HEK293 (cell line): ENCODE results near the gene SYNGAP1.

Source experiments
- GLIS1 ChIP-seq: fragments of 450-650 bp; formaldehyde crosslinking; IDR thresholded peaks from 2 replicates; pipeline ENCODE4 v1.5.1; 2016; ENCODE audit warnings: missing biosample characterization, missing genetic modification characterization
- KLF1 ChIP-seq: fragments of 450-650 bp; formaldehyde crosslinking; IDR thresholded peaks from 2 replicates; pipeline ENCODE4 v1.5.1; 2016; ENCODE audit warnings: missing biosample characterization, missing genetic modification characterization
- KLF8 ChIP-seq: fragments of 450-650 bp; formaldehyde crosslinking; IDR thresholded peaks from 2 replicates; pipeline ENCODE4 v1.5.1; 2016; ENCODE audit warnings: missing biosample characterization, missing genetic modification characterization
- PATZ1 ChIP-seq: fragments of 450-650 bp; formaldehyde crosslinking; IDR thresholded peaks from 2 replicates; pipeline ENCODE4 v1.5.1; 2016; ENCODE audit warnings: missing biosample characterization, missing genetic modification characterization
- SCRT2 ChIP-seq: fragments of 450-650 bp; formaldehyde crosslinking; IDR thresholded peaks from 2 replicates; pipeline ENCODE4 v1.5.1; 2016; ENCODE audit warnings: missing biosample characterization, missing genetic modification characterization
- SP7 ChIP-seq: fragments of 450-650 bp; formaldehyde crosslinking; IDR thresholded peaks from 2 replicates; pipeline ENCODE4 v1.5.1; 2016; ENCODE audit warnings: missing biosample characterization, missing genetic modification characterization
- ZBTB17 ChIP-seq: fragments of 450-650 bp; formaldehyde crosslinking; IDR thresholded peaks from 2 replicates; pipeline ENCODE4 v1.5.1; 2016; ENCODE audit warnings: missing biosample characterization, missing genetic modification characterization
- ZBTB8A ChIP-seq: fragments of 450-650 bp; formaldehyde crosslinking; IDR thresholded peaks from 2 replicates; pipeline ENCODE4 v1.5.1; 2016; ENCODE audit warnings: missing biosample characterization, missing genetic modification characterization
- ZFHX2 ChIP-seq: fragments of 450-650 bp; formaldehyde crosslinking; conservative IDR thresholded peaks from 2 replicates; pipeline ENCODE4 v1.5.1; 2016; ENCODE audit warnings: missing biosample characterization, missing genetic modification characterization
- ZFP37 ChIP-seq: fragments of 450-650 bp; formaldehyde crosslinking; IDR thresholded peaks from 2 replicates; pipeline ENCODE4 v1.5.1; 2016; ENCODE audit warnings: missing biosample characterization, missing genetic modification characterization
- ZIC2 ChIP-seq: fragments of 450-650 bp; formaldehyde crosslinking; IDR thresholded peaks from 2 replicates; pipeline ENCODE4 v1.5.1; 2016; ENCODE audit warnings: missing biosample characterization, missing genetic modification characterization
- ZNF10 ChIP-seq: fragments of 450-650 bp; formaldehyde crosslinking; IDR thresholded peaks from 2 replicates; pipeline ENCODE4 v1.5.1; 2017; ENCODE audit warnings: missing biosample characterization, missing genetic modification characterization
- ZNF16 ChIP-seq: fragments of 450-650 bp; formaldehyde crosslinking; IDR thresholded peaks from 2 replicates; pipeline ENCODE4 v1.5.1; 2016; ENCODE audit warnings: low read depth, missing biosample characterization, missing genetic modification characterization
- ZNF324 ChIP-seq: fragments of 450-650 bp; formaldehyde crosslinking; IDR thresholded peaks from 2 replicates; pipeline ENCODE4 v1.5.1; 2016; ENCODE audit warnings: missing biosample characterization, missing genetic modification characterization
- ZNF335 ChIP-seq: fragments of 450-650 bp; formaldehyde crosslinking; conservative IDR thresholded peaks from 2 replicates; pipeline ENCODE4 v1.5.1; 2016; ENCODE audit warnings: missing biosample characterization, missing genetic modification characterization
- ZNF501 ChIP-seq: fragments of 450-650 bp; formaldehyde crosslinking; IDR thresholded peaks from 2 replicates; pipeline ENCODE4 v1.5.1; 2016; ENCODE audit warnings: missing biosample characterization, missing genetic modification characterization
- ZNF600 ChIP-seq: fragments of 450-650 bp; formaldehyde crosslinking; IDR thresholded peaks from 2 replicates; pipeline ENCODE4 v1.5.1; 2016; ENCODE audit warnings: missing biosample characterization, missing genetic modification characterization
- ZNF610 ChIP-seq: fragments of 450-650 bp; formaldehyde crosslinking; IDR thresholded peaks from 2 replicates; pipeline ENCODE4 v1.5.1; 2016; ENCODE audit warnings: missing biosample characterization, missing genetic modification characterization, borderline replicate concordance
- ZNF626 ChIP-seq: fragments of 450-650 bp; sonication (Bioruptor Pico); formaldehyde crosslinking; IDR thresholded peaks from 2 replicates; pipeline ENCODE4 v1.5.1; 2018; ENCODE audit warnings: missing biosample characterization, missing genetic modification characterization, inconsistent platforms
- ZNF629 ChIP-seq: fragments of 450-650 bp; formaldehyde crosslinking; IDR thresholded peaks from 2 replicates; pipeline ENCODE4 v1.5.1; 2017; ENCODE audit warnings: missing biosample characterization, missing genetic modification characterization
- ZXDB ChIP-seq: fragments of 450-650 bp; formaldehyde crosslinking; IDR thresholded peaks from 2 replicates; pipeline ENCODE4 v1.5.1; 2016; ENCODE audit warnings: missing biosample characterization, missing genetic modification characterization
- TF ChIP-seq, protein P1 (sequence below): fragments of 450-650 bp; formaldehyde crosslinking; conservative IDR thresholded peaks from 2 replicates; pipeline ENCODE4 v1.5.1; 2016; ENCODE audit warnings: low read depth, missing biosample characterization, missing genetic modification characterization
- TF ChIP-seq, protein P2 (sequence below): fragments of 450-650 bp; formaldehyde crosslinking; IDR thresholded peaks from 2 replicates; pipeline ENCODE4 v1.5.1; 2016; ENCODE audit warnings: missing biosample characterization, missing genetic modification characterization, low read depth
- TF ChIP-seq, protein P3 (sequence below): fragments of 450-650 bp; formaldehyde crosslinking; IDR thresholded peaks from 2 replicates; pipeline ENCODE4 v1.5.1; 2016; ENCODE audit warnings: missing biosample characterization, missing genetic modification characterization, borderline replicate concordance
- TF ChIP-seq, protein P4 (sequence below): sonication (generic); formaldehyde crosslinking; IDR thresholded peaks from 2 replicates; pipeline ENCODE4 v1.8.1; 2022; ENCODE audit warnings: mild to moderate bottlenecking, moderate library complexity, missing genetic modification reagents
- TF ChIP-seq, protein P5 (sequence below): fragments of 450-650 bp; IDR thresholded peaks from 2 replicates; pipeline ENCODE4 v1.5.1; 2018; ENCODE audit warnings: missing biosample characterization, mild to moderate bottlenecking, missing genetic modification characterization
- TF ChIP-seq, protein P6 (sequence below): fragments of 450-650 bp; formaldehyde crosslinking; IDR thresholded peaks from 2 replicates; pipeline ENCODE4 v1.5.1; 2016; ENCODE audit warnings: missing biosample characterization, missing genetic modification characterization

Gene SYNGAP1

GRCh38 chr6:33410050-33410710, 9.7 kb upstream of the SYNGAP1 start (continued):
- TF ChIP-seq PATZ1 (tag by site-specific recombination) (peak; percentile 93), ZNF16 (tag by site-specific recombination) (no peak), ZNF626 (tag by site-specific recombination) (no peak), ZBTB17 (tag by site-specific recombination) (peak; percentile 86), ZFP37 (tag by site-specific recombination) (no peak), KLF1 (tag by site-specific recombination) (peak; percentile 79), ZNF610 (tag by site-specific recombination) (0 out of 2 replicates have a peak, but pooled peaks have one; percentile 26), ZNF501 (peak; percentile 72; the same call in 1 of the 2 replicates), ZNF10 (tag by site-specific recombination) (peak; percentile 26; the same call in 1 of the 2 replicates), ZNF600 (peak; percentile 6), ZIC2 (0 out of 2 replicates have a peak, but pooled peaks have one; percentile 4), ZNF629 (peak; percentile 76), ZNF335 (tag by site-specific recombination) (peak; percentile 85), ZNF324 (tag by site-specific recombination) (no peak), SCRT2 (tag by site-specific recombination) (peak; percentile 82), ZBTB8A (tag by site-specific recombination) (peak; percentile 91), GLIS1 (tag by site-specific recombination) (peak; percentile 46; the same call in 1 of the 2 replicates), ZFHX2 (peak; percentile 74; the same call in 1 of the 2 replicates), KLF8 (tag by site-specific recombination) (peak; percentile 84; the same call in 1 of the 2 replicates), ZXDB (tag by site-specific recombination) (peak; percentile 63), SP7 (peak; percentile 59; the same call in 1 of the 2 replicates)
- TF ChIP-seq, protein P1, sequence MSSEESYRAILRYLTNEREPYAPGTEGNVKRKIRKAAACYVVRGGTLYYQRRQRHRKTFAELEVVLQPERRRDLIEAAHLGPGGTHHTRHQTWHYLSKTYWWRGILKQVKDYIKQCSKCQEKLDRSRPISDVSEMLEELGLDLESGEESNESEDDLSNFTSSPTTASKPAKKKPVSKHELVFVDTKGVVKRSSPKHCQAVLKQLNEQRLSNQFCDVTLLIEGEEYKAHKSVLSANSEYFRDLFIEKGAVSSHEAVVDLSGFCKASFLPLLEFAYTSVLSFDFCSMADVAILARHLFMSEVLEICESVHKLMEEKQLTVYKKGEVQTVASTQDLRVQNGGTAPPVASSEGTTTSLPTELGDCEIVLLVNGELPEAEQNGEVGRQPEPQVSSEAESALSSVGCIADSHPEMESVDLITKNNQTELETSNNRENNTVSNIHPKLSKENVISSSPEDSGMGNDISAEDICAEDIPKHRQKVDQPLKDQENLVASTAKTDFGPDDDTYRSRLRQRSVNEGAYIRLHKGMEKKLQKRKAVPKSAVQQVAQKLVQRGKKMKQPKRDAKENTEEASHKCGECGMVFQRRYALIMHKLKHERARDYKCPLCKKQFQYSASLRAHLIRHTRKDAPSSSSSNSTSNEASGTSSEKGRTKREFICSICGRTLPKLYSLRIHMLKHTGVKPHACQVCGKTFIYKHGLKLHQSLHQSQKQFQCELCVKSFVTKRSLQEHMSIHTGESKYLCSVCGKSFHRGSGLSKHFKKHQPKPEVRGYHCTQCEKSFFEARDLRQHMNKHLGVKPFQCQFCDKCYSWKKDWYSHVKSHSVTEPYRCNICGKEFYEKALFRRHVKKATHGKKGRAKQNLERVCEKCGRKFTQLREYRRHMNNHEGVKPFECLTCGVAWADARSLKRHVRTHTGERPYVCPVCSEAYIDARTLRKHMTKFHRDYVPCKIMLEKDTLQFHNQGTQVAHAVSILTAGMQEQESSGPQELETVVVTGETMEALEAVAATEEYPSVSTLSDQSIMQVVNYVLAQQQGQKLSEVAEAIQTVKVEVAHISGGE (tag by site-specific recombination), result peak; percentile 82
- TF ChIP-seq, protein P2, sequence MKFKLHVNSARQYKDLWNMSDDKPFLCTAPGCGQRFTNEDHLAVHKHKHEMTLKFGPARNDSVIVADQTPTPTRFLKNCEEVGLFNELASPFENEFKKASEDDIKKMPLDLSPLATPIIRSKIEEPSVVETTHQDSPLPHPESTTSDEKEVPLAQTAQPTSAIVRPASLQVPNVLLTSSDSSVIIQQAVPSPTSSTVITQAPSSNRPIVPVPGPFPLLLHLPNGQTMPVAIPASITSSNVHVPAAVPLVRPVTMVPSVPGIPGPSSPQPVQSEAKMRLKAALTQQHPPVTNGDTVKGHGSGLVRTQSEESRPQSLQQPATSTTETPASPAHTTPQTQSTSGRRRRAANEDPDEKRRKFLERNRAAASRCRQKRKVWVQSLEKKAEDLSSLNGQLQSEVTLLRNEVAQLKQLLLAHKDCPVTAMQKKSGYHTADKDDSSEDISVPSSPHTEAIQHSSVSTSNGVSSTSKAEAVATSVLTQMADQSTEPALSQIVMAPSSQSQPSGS (tag by site-specific recombination), result 0 out of 2 replicates have a peak, but pooled peaks have one; percentile 21
- TF ChIP-seq, protein P3, sequence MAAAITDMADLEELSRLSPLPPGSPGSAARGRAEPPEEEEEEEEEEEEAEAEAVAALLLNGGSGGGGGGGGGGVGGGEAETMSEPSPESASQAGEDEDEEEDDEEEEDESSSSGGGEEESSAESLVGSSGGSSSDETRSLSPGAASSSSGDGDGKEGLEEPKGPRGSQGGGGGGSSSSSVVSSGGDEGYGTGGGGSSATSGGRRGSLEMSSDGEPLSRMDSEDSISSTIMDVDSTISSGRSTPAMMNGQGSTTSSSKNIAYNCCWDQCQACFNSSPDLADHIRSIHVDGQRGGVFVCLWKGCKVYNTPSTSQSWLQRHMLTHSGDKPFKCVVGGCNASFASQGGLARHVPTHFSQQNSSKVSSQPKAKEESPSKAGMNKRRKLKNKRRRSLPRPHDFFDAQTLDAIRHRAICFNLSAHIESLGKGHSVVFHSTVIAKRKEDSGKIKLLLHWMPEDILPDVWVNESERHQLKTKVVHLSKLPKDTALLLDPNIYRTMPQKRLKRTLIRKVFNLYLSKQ, result no peak
- TF ChIP-seq, protein P4, sequence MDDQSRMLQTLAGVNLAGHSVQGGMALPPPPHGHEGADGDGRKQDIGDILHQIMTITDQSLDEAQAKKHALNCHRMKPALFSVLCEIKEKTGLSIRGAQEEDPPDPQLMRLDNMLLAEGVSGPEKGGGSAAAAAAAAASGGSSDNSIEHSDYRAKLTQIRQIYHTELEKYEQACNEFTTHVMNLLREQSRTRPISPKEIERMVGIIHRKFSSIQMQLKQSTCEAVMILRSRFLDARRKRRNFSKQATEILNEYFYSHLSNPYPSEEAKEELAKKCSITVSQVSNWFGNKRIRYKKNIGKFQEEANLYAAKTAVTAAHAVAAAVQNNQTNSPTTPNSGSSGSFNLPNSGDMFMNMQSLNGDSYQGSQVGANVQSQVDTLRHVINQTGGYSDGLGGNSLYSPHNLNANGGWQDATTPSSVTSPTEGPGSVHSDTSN, result peak; percentile 97
- TF ChIP-seq, protein P5, sequence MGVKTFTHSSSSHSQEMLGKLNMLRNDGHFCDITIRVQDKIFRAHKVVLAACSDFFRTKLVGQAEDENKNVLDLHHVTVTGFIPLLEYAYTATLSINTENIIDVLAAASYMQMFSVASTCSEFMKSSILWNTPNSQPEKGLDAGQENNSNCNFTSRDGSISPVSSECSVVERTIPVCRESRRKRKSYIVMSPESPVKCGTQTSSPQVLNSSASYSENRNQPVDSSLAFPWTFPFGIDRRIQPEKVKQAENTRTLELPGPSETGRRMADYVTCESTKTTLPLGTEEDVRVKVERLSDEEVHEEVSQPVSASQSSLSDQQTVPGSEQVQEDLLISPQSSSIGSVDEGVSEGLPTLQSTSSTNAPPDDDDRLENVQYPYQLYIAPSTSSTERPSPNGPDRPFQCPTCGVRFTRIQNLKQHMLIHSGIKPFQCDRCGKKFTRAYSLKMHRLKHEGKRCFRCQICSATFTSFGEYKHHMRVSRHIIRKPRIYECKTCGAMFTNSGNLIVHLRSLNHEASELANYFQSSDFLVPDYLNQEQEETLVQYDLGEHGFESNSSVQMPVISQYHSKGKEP (tag by site-specific recombination), result no peak
- TF ChIP-seq, protein P6, sequence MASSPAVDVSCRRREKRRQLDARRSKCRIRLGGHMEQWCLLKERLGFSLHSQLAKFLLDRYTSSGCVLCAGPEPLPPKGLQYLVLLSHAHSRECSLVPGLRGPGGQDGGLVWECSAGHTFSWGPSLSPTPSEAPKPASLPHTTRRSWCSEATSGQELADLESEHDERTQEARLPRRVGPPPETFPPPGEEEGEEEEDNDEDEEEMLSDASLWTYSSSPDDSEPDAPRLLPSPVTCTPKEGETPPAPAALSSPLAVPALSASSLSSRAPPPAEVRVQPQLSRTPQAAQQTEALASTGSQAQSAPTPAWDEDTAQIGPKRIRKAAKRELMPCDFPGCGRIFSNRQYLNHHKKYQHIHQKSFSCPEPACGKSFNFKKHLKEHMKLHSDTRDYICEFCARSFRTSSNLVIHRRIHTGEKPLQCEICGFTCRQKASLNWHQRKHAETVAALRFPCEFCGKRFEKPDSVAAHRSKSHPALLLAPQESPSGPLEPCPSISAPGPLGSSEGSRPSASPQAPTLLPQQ, result peak; percentile 59; the same call in 1 of the 2 replicates
